Measurements from ENCODE around the gene ERAS. TPM values are rescaled to one million over a fixed set of nuclear protein-coding genes. Genes with fewer than 3 reads are reported as not detected.

ERAS gene
- total RNA-seq, 3 donors from 2014 or later = 0.38 TPM; not detected in 2

DNA sequence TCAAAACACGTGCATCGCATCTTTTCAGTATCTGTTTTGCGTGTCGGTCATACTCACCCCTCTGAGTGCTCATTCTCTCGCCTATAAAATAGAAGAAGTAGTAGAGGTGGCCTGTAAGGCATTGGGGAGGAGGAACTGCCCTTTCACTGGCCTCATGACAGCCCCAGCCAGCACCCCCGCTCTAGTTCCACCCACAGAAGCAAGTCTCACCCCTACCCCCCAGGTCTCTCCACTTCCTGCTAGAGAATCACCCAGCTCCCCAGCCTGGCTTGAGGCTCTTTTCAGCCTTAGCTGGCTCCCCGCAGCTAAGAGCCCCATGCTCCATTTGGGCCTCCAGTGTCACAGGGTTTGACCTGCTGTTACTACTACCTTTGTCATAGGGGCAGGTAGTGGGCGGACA lies 12.7 kb upstream of the ERAS start:
- DNase-seq (no peak), ATAC-seq (no peak)
- Histone ChIP-seq H3K36me3 (ENCODE audit: low read depth) (no peaks in the 10 kb centered on the region), H3K9me3 (no peaks in the 10 kb centered on the region), H3K4me3 (no peak overlapping the region), H3K4me1 (ENCODE audit: low read depth) (no peaks in the 10 kb centered on the region)
- TF ChIP-seq, protein P1, sequence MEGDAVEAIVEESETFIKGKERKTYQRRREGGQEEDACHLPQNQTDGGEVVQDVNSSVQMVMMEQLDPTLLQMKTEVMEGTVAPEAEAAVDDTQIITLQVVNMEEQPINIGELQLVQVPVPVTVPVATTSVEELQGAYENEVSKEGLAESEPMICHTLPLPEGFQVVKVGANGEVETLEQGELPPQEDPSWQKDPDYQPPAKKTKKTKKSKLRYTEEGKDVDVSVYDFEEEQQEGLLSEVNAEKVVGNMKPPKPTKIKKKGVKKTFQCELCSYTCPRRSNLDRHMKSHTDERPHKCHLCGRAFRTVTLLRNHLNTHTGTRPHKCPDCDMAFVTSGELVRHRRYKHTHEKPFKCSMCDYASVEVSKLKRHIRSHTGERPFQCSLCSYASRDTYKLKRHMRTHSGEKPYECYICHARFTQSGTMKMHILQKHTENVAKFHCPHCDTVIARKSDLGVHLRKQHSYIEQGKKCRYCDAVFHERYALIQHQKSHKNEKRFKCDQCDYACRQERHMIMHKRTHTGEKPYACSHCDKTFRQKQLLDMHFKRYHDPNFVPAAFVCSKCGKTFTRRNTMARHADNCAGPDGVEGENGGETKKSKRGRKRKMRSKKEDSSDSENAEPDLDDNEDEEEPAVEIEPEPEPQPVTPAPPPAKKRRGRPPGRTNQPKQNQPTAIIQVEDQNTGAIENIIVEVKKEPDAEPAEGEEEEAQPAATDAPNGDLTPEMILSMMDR (IDR thresholded peaks at IDR 0.05) = no peak
- intact Hi-C loops (cut with DNase I, micrococcal nuclease) = no loop called here

DNA sequence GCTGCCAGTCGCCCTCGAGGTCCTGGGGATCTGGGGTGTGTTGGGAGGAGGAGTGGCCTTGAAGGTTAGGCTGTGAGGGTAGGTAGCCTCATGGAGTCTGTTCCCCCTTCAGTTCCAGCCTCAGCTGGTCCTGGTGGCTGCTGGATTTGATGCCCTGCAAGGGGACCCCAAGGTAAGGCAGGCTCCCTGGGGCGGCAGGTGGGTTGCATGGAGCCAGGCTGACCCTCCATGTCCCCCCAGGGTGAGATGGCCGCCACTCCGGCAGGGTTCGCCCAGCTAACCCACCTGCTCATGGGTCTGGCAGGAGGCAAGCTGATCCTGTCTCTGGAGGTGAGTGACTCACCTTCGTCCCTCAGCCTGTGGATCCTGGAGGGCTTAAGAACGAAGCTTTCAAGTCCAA lies 11.6 kb upstream of the ERAS start:
- no peak overlapping the region for H3K4me3 ChIP-seq
- H3K4me1 ChIP-seq (ENCODE audit: low read depth) = no peaks in the 10 kb centered on the region
- ATAC-seq (no peak), DNase-seq (no peak)
- no peaks in the 10 kb centered on the region for H3K9me3 ChIP-seq
- H3K36me3 ChIP-seq (ENCODE audit: low read depth) = no peaks in the 10 kb centered on the region
- TF ChIP-seq, protein P1 (IDR thresholded peaks at IDR 0.05) = no peak
- intact Hi-C loops (cut with DNase I, micrococcal nuclease) = no loop called here

DNA sequence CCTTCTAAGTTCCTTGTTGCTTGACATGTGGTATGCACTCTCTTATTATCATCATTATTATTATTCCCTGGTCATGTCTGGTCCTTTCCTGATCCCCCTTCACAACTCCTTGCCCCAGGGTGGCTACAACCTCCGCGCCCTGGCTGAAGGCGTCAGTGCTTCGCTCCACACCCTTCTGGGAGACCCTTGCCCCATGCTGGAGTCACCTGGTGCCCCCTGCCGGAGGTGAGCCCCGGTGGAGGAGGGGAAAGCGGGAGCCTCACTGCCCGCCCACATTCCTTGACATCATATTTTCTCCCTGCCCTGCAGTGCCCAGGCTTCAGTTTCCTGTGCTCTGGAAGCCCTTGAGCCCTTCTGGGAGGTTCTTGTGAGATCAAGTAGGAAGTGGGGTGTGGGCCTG lies 11.0 kb upstream of the ERAS start:
- H3K36me3 ChIP-seq (ENCODE audit: low read depth) = no peaks in the 10 kb centered on the region
- intact Hi-C loops (cut with DNase I, micrococcal nuclease) = no loop called here
- H3K4me1 ChIP-seq (ENCODE audit: low read depth) = no peaks in the 10 kb centered on the region
- ATAC-seq = no peak
- H3K4me3 ChIP-seq = no peak overlapping the region
- DNase-seq = no peak
- H3K9me3 ChIP-seq = no peaks in the 10 kb centered on the region
- TF ChIP-seq, protein P1 (IDR thresholded peaks at IDR 0.05) = no peak

DNA sequence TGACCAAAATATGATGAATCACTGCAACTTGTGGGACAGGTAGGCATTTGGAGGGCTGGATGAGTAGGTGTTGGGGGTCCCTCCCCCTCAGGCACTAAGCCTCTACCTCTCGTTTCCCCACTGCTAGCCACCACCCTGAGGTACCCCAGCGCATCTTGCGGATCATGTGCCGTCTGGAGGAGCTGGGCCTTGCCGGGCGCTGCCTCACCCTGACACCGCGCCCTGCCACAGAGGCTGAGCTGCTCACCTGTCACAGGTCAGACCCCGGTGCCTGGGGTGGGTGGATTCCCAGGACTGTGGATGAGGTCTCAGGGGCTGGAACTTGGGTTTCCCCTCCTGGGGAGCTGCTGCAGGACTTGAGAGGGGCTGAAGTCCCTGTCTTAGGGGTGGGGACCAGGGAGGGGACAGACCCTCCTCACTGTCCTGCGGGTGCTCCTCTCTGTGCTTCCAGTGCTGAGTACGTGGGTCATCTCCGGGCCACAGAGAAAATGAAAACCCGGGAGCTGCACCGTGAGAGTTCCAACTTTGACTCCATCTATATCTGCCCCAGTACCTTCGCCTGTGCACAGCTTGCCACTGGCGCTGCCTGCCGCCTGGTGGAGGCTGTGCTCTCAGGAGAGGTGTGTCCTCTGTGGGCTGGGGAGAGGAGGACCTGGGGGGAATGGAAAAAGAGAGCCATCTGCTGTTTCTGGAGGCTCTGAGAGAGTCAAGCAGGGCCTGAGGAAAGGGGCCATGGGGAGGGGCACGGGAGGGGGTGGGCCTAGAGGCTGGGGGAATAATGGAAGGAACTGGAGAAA lies 10.1 kb upstream of the ERAS start:
- Histone ChIP-seq H3K4me1 (ENCODE audit: low read depth) (no peaks in the 10 kb centered on the region), H3K9me3 (no peaks in the 10 kb centered on the region), H3K36me3 (ENCODE audit: low read depth) (no peaks in the 10 kb centered on the region), H3K4me3 (no peak overlapping the region)
- intact Hi-C loops (cut with DNase I, micrococcal nuclease) = no loop called here
- ATAC-seq (no peak), DNase-seq (no peak)
- TF ChIP-seq, protein P1 (IDR thresholded peaks at IDR 0.05) = no peak

DNA sequence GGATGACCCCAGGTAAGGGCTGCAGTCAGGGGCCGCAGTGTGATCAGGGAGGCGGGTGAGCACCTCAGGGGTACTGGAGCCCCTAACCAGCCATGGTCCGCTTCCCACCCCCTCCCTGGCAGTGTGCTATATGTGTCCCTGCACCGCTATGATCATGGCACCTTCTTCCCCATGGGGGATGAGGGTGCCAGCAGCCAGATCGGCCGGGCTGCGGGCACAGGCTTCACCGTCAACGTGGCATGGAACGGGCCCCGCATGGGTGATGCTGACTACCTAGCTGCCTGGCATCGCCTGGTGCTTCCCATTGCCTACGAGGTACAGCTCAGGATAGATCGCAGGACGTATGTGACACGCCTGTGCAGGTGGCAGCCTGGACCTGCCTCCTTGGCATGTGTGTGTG lies 8.2 kb upstream of the ERAS start:
- intact Hi-C loops (cut with DNase I, micrococcal nuclease) = no loop called here
- DNase-seq (no peak), ATAC-seq (no peak)
- Histone ChIP-seq H3K4me3 (no peak overlapping the region), H3K36me3 (ENCODE audit: low read depth) (no peaks in the 10 kb centered on the region), H3K4me1 (ENCODE audit: low read depth) (no peaks in the 10 kb centered on the region), H3K9me3 (no peaks in the 10 kb centered on the region)
- TF ChIP-seq, protein P1 (IDR thresholded peaks at IDR 0.05) = no peak

Measured in mucosa of descending colon (tissue), 3 donors.